Umbilical cord (tissue), 2 donors: ENCODE measurements around the gene SPATA31C1. TPM values are rescaled to one million over a fixed set of nuclear protein-coding genes. Genes with fewer than 3 reads are reported as not detected.
"Not testable (repeated sequence)": the region's sequence is repeated elsewhere in the genome, so short reads cannot be mapped to it uniquely, and the experiment has no call there.

Experiments
- DNase-seq: peaks from one replicate; pipeline ENCODE4 v3.0.0-alpha.2; 2015; ENCODE audit warnings: low spot score
- total RNA-seq: library from RNA; depleted of rRNA; stranded (reverse); fragments of >200 nt; gene quantifications from one replicate; pipeline ENCODE4 v1.2.3, GENCODE V29; 2014; ENCODE audit warnings: low replicate concordance; ENCODE audit not compliant: insufficient read depth

Gene SPATA31C1
- 1.2 TPM for total RNA-seq

DNA sequence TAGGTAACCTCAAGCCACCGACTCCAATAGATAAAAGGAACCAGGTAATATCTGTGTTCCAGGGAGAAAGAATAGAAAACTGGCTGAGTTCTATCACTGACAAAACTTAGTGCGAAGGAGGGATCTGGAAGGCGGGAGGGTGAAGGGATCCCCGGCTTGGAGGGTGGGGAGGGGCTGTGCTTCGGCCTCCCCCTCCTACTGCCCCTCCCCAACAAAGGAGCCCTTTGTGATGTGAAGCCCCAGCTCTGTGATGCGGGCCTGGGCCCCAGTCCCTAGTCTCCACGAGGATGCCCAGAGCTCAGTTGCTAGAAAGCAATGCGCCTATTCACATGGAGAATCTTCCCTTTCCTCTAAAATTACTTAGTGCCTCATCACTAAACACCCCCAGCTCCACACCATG is at the start of gene SPATA31C1:
TSS of gene SPATA31C1 (plus strand) at position 301 of the 400 bp plus-strand sequence.
- DNase-seq = not testable (repeated sequence)

GRCh38 chr9:87868175-87868574 is 49.6 kb upstream of the SPATA31C1 start:
- DNase-seq = no peak

DNA sequence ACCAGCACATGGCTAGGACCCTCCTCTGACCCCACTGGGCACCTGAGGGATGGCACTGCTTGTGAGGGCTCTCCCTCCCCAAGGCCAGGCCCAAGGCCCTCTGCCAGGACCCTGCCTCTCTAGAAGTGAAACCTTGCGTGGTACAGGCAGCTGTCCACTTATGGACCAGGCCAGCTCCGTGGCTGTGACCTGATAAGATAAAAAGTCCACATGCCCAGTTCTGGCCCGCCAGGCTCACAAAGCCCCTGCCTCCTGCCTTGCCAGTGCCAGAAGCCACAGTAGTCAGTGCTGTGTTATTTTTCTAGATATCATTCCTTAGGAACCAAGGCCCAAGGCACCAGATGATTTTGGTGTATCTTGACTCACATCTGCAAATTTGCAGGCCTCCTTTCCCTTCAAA is 49.1 kb upstream of the SPATA31C1 start:
- no peak for DNase-seq

DNA sequence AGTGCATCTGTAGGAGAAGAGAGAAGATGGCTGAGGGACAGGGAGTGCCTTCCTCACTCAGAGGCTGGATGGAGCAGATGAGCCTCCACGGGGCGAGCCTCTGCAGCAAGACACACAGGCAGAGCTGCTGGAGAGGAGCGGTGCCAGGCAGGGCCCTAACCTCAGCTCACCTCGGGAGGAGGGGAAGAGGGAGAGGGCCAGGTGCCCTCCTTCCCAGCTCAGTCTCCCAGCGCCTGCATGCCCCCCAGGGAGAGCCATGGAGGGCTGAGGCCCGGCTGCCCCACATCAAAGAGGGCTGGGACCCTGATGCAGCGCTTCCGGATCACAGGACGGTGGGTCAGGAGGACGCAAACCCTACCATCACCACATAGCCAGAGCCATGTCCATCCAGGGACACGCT is 48.7 kb upstream of the SPATA31C1 start:
- no peak for DNase-seq

DNA sequence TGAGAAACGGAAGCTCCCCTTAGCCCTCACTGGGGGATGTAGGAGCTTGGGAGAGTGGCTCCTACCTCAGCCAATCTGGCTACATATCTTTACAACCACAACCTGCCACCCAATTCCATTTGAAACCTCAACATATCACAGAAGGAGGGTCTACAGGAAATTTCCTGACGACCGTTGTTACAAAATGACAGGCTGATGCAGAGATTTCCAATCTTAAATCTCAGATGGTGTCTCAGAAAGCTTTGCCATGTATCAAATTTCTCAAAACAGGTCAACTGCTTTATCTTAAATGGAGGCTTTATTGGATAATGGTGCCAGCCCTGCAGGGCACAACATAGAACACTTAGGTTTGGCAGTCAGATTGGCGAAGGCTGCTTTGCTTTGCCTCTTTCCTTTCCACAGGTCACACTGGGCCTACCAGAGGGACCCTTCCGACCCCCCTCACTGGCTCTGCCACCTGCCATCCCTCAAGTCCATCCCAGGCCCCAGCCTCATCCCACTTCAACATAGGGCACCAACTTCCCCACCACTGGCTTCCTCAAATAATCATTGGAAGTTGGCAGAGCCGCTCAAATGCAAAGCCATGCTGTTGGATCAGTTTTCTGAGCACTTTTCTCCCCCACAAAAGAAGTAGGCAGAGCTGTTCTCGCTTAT is 46.2 kb upstream of the SPATA31C1 start:
- no peak for DNase-seq

GRCh38 chr9:87872079-87872624 is 45.6 kb upstream of the SPATA31C1 start:
- peak; percentile 88 for DNase-seq

GRCh38 chr9:87873607-87874303 is 44.0 kb upstream of the SPATA31C1 start:
- DNase-seq = peak; percentile 73

- DNase-seq = peak; percentile 73
These were observed 43.5 kb upstream of the SPATA31C1 start for GRCh38 chr9:87874304-87874623.

- no peak for DNase-seq
These were observed 42.7 kb upstream of the SPATA31C1 start for GRCh38 chr9:87875060-87875459.

GRCh38 chr9:87875831-87876545 is 41.8 kb upstream of the SPATA31C1 start:
- DNase-seq = no peak

DNA sequence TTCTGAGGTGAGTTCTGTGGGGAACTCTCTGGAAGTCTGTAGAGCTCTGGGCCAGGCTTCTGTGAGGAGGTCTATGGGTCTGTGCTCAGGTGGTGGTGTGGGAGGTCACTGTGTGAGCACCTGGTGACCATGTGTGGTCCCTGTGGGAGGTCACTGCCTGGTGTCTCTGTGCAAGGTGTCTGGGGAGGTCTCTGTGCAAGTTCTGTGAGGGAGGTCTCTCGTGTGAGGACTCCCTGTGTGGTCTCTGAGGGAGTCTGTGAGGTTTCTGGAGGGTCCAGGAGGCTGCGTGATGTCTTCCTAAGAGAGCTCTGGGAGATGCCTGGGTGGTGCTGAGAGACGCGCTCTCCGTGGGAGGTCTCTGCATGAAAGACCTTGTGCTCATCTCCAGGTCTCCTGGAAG is 41.1 kb upstream of the SPATA31C1 start:
- no peak for DNase-seq

- DNase-seq = no peak
These were observed 38.7 kb upstream of the SPATA31C1 start for GRCh38 chr9:87878989-87879511.

DNA sequence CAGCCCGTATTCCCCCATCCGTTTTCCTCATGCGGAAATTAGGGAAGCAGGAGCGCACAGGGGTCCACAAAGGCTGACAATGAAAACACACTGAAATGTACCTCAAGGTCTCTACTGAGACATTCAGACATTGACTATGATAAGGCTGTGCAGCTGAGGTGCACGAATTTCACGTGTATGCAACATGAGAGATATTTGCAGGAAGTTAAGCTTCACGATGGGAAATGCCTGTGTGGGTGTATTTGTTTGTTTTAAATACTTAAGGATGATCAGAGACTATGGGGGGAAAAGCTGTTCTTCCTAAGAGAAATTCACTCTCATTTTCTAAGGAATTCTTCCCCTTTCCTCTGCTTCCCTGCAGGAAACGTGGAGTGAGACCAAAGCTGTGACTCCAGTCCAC is 37.6 kb upstream of the SPATA31C1 start:
- no peak for DNase-seq

DNA sequence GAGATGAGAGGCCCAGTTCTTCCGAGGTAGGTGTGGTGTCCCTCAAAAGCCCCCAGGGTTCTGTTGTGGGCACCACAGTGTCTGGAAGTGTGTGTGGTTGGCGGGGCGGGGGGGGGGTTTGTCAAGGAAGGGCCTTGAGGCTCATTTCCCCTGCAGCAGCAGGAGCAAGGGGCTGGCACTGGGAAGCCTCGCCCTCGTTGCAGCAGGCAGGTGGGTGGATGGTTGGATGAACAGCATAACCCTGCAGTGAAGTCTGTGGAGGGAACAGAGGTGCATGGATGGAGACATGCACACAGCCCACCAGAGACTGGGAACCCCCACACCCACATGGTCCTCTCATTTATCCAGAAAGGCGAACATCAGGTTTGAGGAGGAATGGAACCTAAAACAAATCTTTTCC is 37.1 kb upstream of the SPATA31C1 start:
- DNase-seq = no peak

DNA sequence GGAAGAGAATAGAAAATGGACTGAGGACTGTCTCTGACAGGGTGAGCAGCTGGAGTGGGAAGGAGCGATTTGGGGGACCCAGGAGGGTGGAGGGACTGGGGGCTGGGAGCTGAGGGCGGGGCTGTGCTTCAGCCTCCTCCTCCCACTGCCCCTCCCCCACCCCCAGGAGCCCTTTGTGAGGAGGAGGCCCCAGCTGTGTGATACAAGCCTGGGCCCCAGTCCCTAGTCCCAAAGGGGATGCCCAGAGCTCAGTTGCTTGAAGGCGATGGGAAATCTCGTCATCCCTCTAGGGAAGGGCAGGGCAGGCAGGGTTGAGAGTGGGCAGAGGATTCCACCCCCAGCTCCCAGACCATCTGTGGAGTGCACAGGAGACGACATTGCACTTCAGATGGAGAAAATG is 35.1 kb upstream of the SPATA31C1 start, which contains the start of gene SPATA31E1:
TSS of gene SPATA31E1 (plus strand) at position 251 of the 400 bp plus-strand sequence. CDS start at position 266, 15 bp downstream.
- no peak for DNase-seq

DNA sequence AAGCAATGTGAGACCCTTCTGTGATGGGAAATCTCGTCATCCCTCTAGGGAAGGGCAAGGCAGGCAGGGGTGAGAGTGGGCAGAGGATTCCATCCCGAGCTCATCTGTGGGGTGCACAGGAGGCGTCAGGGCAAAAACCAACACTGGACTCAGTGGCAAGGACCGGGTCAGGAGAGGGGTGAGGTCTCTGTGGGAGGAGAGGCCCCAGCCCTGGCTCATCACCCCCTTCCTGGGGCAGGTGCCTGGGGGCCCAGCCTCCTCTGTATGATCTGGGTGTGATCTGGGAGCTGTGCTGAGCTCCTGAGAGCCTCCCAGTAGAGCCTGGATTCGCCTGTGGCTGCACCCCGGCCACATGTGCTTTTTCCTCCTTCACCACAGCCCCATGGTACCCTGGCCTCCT is 34.5 kb upstream of the SPATA31C1 start:
- no peak for DNase-seq

- no peak for DNase-seq
These were observed 33.8 kb upstream of the SPATA31C1 start for GRCh38 chr9:87883990-87884389.

- no peak for DNase-seq
These were observed 32.9 kb upstream of the SPATA31C1 start for GRCh38 chr9:87884578-87885459.

DNA sequence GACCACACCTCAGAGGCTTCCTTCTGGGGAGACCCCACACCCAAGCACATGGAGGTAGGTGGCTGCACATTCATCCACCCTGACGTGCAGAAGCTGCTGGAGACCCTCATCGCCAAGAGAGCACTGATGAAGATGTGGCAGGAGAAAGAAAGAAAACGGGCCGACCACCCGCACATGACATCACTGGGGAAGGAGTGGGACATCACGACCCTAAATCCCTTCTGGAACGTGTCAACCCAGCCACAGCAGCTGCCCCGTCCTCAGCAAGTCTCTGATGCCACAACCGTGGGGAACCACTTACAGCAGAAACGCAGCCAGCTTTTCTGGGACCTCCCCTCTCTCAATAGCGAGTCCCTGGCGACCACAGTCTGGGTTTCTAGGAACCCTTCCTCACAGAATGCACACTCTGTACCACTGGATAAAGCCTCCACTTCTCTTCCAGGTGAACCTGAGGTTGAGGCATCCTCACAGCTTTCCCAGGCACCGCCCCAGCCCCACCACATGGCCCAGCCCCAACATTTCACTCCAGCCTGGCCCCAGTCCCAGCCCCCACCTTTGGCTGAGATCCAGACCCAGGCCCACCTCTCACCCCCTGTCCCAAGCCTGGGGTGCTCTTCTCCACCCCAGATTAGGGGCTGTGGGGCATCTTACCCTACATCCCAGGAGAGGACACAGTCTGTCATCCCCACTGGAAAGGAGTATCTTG is 32.1 kb upstream of the SPATA31C1 start:
- no peak for DNase-seq

DNA sequence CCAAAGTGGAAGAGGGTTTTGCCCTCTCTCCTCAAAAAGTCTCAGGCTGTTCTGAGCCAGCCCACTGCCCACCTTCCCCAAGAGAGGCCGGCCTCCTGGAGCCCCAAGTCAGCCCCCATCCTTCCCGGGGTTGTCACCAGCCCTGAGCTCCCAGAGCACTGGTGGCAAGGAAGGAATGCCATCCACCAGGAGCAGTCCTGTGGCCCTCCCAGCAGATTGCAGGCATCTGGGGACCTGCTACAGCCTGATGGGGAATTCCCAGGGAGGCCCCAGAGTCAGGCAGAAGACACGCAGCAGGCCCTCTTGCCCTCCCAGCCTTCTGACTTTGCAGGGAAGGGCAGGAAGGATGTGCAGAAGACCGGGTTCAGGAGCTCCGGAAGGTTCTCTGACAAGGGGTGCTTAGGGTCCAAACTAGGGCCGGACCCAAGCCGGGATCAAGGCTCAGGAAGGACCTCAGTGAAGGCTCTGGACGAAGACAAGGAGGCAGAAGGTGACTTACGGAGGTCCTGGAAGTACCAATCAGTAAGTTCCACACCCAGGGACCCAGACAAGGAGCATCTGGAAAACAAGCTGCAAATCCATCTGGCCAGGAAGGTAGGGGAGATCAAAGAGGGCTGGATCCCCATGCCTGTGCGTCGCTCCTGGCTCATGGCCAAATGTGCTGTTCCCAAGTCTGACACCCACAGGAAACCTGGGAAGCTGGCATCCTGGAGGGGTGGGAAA is 31.4 kb upstream of the SPATA31C1 start:
- DNase-seq = no peak
